ENCODE results near the gene HSD17B10.

DNA sequence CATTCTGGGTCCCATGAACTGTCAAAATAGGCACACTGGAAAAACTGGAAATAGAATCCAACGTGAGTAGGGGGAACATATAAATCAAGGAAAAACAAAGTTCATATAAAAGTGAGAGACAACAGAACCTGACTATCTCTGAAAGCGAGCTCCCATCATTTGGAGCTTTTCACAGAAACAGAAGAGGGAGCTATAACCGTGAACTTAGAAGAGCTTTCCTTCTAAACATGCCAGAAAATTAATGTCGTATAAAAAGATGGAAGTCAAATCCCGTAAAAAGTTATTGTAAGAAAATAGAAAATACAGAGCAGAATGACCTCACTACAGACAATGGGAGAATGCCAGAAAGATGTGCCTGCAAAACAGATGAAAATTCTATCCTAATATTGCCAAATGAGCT is 23.9 kb upstream of the HSD17B10 start:
- TF ChIP-seq, protein P1, sequence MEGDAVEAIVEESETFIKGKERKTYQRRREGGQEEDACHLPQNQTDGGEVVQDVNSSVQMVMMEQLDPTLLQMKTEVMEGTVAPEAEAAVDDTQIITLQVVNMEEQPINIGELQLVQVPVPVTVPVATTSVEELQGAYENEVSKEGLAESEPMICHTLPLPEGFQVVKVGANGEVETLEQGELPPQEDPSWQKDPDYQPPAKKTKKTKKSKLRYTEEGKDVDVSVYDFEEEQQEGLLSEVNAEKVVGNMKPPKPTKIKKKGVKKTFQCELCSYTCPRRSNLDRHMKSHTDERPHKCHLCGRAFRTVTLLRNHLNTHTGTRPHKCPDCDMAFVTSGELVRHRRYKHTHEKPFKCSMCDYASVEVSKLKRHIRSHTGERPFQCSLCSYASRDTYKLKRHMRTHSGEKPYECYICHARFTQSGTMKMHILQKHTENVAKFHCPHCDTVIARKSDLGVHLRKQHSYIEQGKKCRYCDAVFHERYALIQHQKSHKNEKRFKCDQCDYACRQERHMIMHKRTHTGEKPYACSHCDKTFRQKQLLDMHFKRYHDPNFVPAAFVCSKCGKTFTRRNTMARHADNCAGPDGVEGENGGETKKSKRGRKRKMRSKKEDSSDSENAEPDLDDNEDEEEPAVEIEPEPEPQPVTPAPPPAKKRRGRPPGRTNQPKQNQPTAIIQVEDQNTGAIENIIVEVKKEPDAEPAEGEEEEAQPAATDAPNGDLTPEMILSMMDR (IDR thresholded peaks at IDR 0.05) = no peak
- TF ChIP-seq POLR2A (IDR thresholded peaks at IDR 0.05) = no peak
